GM10248 (cell line): Measurements from ENCODE around the gene TNK1.

Source experiments
- CTCF ChIA-PET: fragments of 300-600 bp; sonication (Branson Sonifier 250); formaldehyde crosslinking; extraction: SDS; loops from one replicate; lab custom pipeline; 2021; ENCODE audit warnings: antibody characterized with exemption; lab: Yijun Ruan, JAX
- POLR2A ChIA-PET: fragments of 350-650 bp; sonication (Branson Sonifier 250); formaldehyde crosslinking; extraction: SDS; loops from one replicate; lab custom pipeline; 2020; ENCODE audit warnings: antibody characterized with exemption; lab: Yijun Ruan, JAX
- DNase-seq: peaks from one replicate; pipeline ENCODE4 v3.0.0; 2012; ENCODE audit errors: extremely low spot score
- TF ChIP-seq, protein P1 (sequence below): IDR thresholded peaks from 2 replicates; pipeline ENCODE4 v1.5.1; 2012; ENCODE audit warnings: mild to moderate bottlenecking, low read depth; ENCODE audit errors: extremely low read depth, missing control alignments, control extremely low read depth

TNK1 gene

GRCh38 chr17:7438656-7439460 lies 58.0 kb downstream of the TNK1 start:
- POLR2A ChIA-PET, result interaction anchor here (0.6 to 1.2 kb wide), 3 partner anchors 45 to 135 kb away, joined by 3 to 8 read pairs (median 3); partner anchors contain the start of gene POLR2A
- no peak for DNase-seq
- CTCF ChIA-PET, result interaction anchor here (0.6 to 5.3 kb wide), 6 partner anchors 13 to 121 kb away, joined by 3 to 43 read pairs (median 17); partner anchors contain the start of genes SENP3, SPEM2, TMEM95 and TNFSF13
- TF ChIP-seq, protein P1, sequence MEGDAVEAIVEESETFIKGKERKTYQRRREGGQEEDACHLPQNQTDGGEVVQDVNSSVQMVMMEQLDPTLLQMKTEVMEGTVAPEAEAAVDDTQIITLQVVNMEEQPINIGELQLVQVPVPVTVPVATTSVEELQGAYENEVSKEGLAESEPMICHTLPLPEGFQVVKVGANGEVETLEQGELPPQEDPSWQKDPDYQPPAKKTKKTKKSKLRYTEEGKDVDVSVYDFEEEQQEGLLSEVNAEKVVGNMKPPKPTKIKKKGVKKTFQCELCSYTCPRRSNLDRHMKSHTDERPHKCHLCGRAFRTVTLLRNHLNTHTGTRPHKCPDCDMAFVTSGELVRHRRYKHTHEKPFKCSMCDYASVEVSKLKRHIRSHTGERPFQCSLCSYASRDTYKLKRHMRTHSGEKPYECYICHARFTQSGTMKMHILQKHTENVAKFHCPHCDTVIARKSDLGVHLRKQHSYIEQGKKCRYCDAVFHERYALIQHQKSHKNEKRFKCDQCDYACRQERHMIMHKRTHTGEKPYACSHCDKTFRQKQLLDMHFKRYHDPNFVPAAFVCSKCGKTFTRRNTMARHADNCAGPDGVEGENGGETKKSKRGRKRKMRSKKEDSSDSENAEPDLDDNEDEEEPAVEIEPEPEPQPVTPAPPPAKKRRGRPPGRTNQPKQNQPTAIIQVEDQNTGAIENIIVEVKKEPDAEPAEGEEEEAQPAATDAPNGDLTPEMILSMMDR, result no peak
